Transverse colon (tissue), 3 donors: ENCODE data around the gene ZNF438.

Experiments used
- CTCF ChIP-seq, 5 experiments: fragments of 200-600 bp in 3 of 5; fragments of 450-650 bp in 2 of 5; sonication (generic) in 3 of 5; IDR thresholded peaks; 1 replicate in 2 of 5; 2 replicates in 3 of 5; pipeline ENCODE4 v1.5.1; 2016 to 2017; ENCODE audit warnings: antibody characterized with exemption in 5 of 5, inconsistent platforms in 3 of 5, mild to moderate bottlenecking in 2 of 5, moderate library complexity in 1 of 5
- EP300 ChIP-seq: sonication (generic); formaldehyde crosslinking; IDR thresholded peaks from one replicate; pipeline ENCODE4 v1.6.1; 2017; ENCODE audit warnings: antibody characterized with exemption, low read depth
- POLR2A ChIP-seq: fragments of 450-650 bp; IDR thresholded peaks from one replicate; pipeline ENCODE4 v1.6.1; 2016; ENCODE audit warnings: antibody characterized with exemption, mild to moderate bottlenecking, moderate library complexity

- TF ChIP-seq CTCF (IDR thresholded peaks at IDR 0.05) (no peak), POLR2A (no peak), EP300 (no peak)
These were observed 50.6 kb downstream of the ZNF438 start for GRCh38 chr10:30980951-30981616.
